Measurements from ENCODE around the gene CCDC106.

CCDC106 gene

DNA sequence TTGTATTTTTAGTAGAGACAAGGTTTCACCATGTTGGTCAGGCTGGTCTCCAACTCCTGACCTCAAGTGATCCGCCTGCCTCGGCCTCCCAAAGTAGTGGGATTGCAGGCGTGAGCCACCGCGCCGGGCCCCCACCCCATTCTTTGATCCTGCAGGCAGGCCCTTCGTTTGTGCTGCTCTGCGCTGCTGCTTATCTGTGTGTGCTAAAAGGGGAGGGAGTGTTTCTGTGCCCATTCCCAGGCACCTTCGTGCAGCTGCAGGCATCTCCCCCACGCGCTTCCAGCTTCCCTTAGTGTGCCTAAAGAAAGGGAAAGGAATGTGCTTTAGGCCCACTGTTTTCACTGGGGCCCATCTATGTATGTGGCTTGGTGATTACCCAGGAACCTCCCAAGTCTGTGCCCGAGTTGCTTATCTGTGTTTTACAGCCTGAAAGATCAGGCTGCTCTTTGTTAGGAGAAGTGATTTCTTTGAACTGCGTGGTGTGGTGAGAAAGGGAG is 54.2 kb downstream of the CCDC106 start:
- Histone ChIP-seq H3K4me1 (ENCODE audit: insufficient read depth, low read length) (no peaks in the 10 kb centered on the region), H3K4me3 (ENCODE audit: low read depth in 1 of 2, low read length in 2 of 2) (no peak overlapping the region), H3K9me3 (ENCODE audit: low read length) (no peaks in the 10 kb centered on the region), H3K27ac (ENCODE audit: low read depth, low read length) (no peak overlapping the region), H3K27me3 (ENCODE audit: control insufficient read depth in 1 of 2, insufficient read depth in 2 of 2, low read length in 2 of 2) (no peaks in the 10 kb centered on the region), H3K36me3 (ENCODE audit: insufficient read depth, low read length) (peaks cover 6% of the 10 kb centered on the region), H3K9ac (ENCODE audit: low read length) (no peak overlapping the region)
